Stimulated activated CD4-positive, alpha-beta T cell treated with anti-CD3 and anti-CD28 coated beads, Interleukin-4, amount 100 ng/mL, for 1 hour (primary cell): Measurements from ENCODE around the gene PCP2.

Source experiments
- DNase-seq: peaks from one replicate; pipeline ENCODE4 v3.0.0-alpha.2; 2020

The PCP2 gene

GRCh38 chr19:7596211-7596937 lies 37.1 kb downstream of the PCP2 start:
- no peak for DNase-seq

- peak; percentile 54 for DNase-seq
These were observed 37.9 kb downstream of the PCP2 start, which contains the start of gene CAMSAP3 for GRCh38 chr19:7595466-7596133. TSS of gene CAMSAP3 (plus strand) at chr19:7595863. CDS start at chr19:7596003, 140 bp downstream.

- DNase-seq: no peak
These were observed 43.3 kb downstream of the PCP2 start for GRCh38 chr19:7590256-7590655.

DNA sequence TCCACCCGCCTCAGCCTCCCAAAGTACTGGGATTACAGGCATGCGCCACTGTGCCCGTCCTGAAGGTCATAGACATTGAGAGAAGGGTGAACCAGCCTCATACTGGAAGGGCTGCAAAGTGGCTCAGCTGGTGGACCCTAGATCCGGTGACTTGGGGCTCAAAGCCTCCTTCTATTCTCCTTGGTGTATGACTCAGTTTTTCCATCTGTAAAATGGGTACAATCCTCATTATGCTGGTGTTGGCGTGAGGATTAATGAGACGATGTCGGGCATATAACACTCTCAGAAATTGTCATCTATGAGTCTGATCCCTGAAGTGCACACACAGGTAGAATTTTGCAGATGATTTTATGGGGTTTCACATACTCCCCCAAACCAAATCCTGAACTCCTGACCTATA lies 43.7 kb downstream of the PCP2 start:
- DNase-seq: no peak

GRCh38 chr19:7582446-7582845 lies 51.1 kb downstream of the PCP2 start:
- DNase-seq: no peak
